Mesenchymal stem cell (in vitro differentiated cells and primary cell): Measurements from ENCODE around the gene TMEM183A.

Experiments used
- DNase-seq: peaks from one replicate; pipeline ENCODE4 v3.0.0-alpha.2; 2013
- H2AFZ ChIP-seq: one replicate; pipeline ENCODE4 v1.6.1; 2013; ENCODE audit warnings: low read depth, mild to moderate bottlenecking, control low read depth, inconsistent platforms, low read length, moderate library complexity
- H2AK5ac ChIP-seq: 2 replicates; pipeline ENCODE4 v1.6.1; 2013; ENCODE audit warnings: low read length, moderate library complexity, mild to moderate bottlenecking, inconsistent platforms; ENCODE audit not compliant: severe bottlenecking
- H2BK120ac ChIP-seq: one replicate; pipeline ENCODE4 v1.6.1; 2013; ENCODE audit warnings: low read depth, mild to moderate bottlenecking, inconsistent platforms, low read length, moderate library complexity
- H2BK12ac ChIP-seq, 2 experiments: one replicate each; pipeline ENCODE4 v1.6.1; 2013; ENCODE audit warnings: inconsistent platforms in 2 of 2, low read length in 2 of 2, mild to moderate bottlenecking in 2 of 2, moderate library complexity in 2 of 2, control low read depth in 1 of 2
- H2BK15ac ChIP-seq: one replicate; pipeline ENCODE4 v1.6.1; 2013; ENCODE audit warnings: mild to moderate bottlenecking, low read depth, inconsistent platforms; ENCODE audit not compliant: poor library complexity, severe bottlenecking
- H2BK5ac ChIP-seq: 2 replicates; pipeline ENCODE4 v1.6.1; 2013; ENCODE audit warnings: low read depth, mild to moderate bottlenecking, low read length, control low read depth, inconsistent platforms; ENCODE audit not compliant: poor library complexity, severe bottlenecking
- H3K14ac ChIP-seq, 2 experiments: one replicate each; pipeline ENCODE4 v1.6.1; 2013; ENCODE audit warnings: inconsistent platforms in 2 of 2, low read length in 2 of 2, control low read depth in 1 of 2, mild to moderate bottlenecking in 1 of 2, moderate library complexity in 1 of 2
- H3K18ac ChIP-seq, 2 experiments: one replicate each; pipeline ENCODE4 v1.6.1; 2013; ENCODE audit warnings: inconsistent platforms in 2 of 2, low read length in 2 of 2, control low read depth in 1 of 2, low read depth in 1 of 2, mild to moderate bottlenecking in 1 of 2
- H3K23ac ChIP-seq, 2 experiments: one replicate each; pipeline ENCODE4 v1.6.1; 2013; ENCODE audit warnings: inconsistent platforms in 2 of 2, low read length in 2 of 2, mild to moderate bottlenecking in 2 of 2, moderate library complexity in 2 of 2, control low read depth in 1 of 2
- H3K27ac ChIP-seq: 2 replicates; pipeline ENCODE4 v1.5.1; 2013; ENCODE audit warnings: mild to moderate bottlenecking, moderate library complexity, low read length, control low read depth, inconsistent platforms; ENCODE audit not compliant: poor library complexity, severe bottlenecking
- H3K27me3 ChIP-seq, 2 experiments: 2 replicates each; pipeline versions ENCODE4 v1.6.1 to v1.7.0; 2013; ENCODE audit warnings: low read length in 2 of 2, mild to moderate bottlenecking in 2 of 2, moderate library complexity in 2 of 2, control low read depth in 1 of 2, inconsistent platforms in 1 of 2; ENCODE audit not compliant: control insufficient read depth in 1 of 2, insufficient read depth in 1 of 2
- H3K36me3 ChIP-seq, 2 experiments: 2 replicates each; pipeline versions ENCODE4 v1.6.1 to v1.7.0; 2013; ENCODE audit warnings: low read length in 2 of 2, control low read depth in 1 of 2, inconsistent platforms in 1 of 2, low read depth in 1 of 2, mild to moderate bottlenecking in 1 of 2; ENCODE audit not compliant: insufficient read depth in 2 of 2, control insufficient read depth in 1 of 2
- H3K4ac ChIP-seq, 2 experiments: one replicate each; pipeline ENCODE4 v1.6.1; 2013; ENCODE audit warnings: inconsistent platforms in 2 of 2, low read length in 2 of 2, mild to moderate bottlenecking in 2 of 2, moderate library complexity in 2 of 2, control low read depth in 1 of 2, low read depth in 1 of 2
- H3K4me1 ChIP-seq: 2 replicates; pipeline ENCODE4 v1.6.1; 2013; ENCODE audit warnings: low read depth, low read length, control low read depth; ENCODE audit not compliant: control insufficient read depth, insufficient read depth
- H3K4me2 ChIP-seq: 2 replicates; pipeline ENCODE4 v1.6.1; 2013; ENCODE audit warnings: low read length, mild to moderate bottlenecking, inconsistent platforms; ENCODE audit not compliant: poor library complexity, severe bottlenecking
- H3K4me3 ChIP-seq, 2 experiments: 2 replicates each; pipeline versions ENCODE4 v1.5.1 to v1.7.0; 2013; ENCODE audit warnings: low read length in 2 of 2, mild to moderate bottlenecking in 2 of 2, control low read depth in 1 of 2, low read depth in 1 of 2; ENCODE audit not compliant: insufficient read depth in 1 of 2
- H3K79me1 ChIP-seq: replicated peaks from 2 replicates; pipeline ENCODE4 v1.6.1; 2013; ENCODE audit warnings: mild to moderate bottlenecking, control low read depth, low read length, inconsistent platforms; ENCODE audit not compliant: poor library complexity, severe bottlenecking
- H3K9ac ChIP-seq: 2 replicates; pipeline ENCODE4 v1.7.0; 2013; ENCODE audit warnings: mild to moderate bottlenecking, low read length, moderate library complexity
- H3K9me3 ChIP-seq: 2 replicates; pipeline ENCODE4 v1.7.0; 2013; ENCODE audit warnings: mild to moderate bottlenecking, low read length; ENCODE audit not compliant: control insufficient read depth
- H4K8ac ChIP-seq: one replicate; pipeline ENCODE4 v1.6.1; 2013; ENCODE audit warnings: inconsistent platforms, mild to moderate bottlenecking, low read length, moderate library complexity
- H4K91ac ChIP-seq: one replicate; pipeline ENCODE4 v1.6.1; 2013; ENCODE audit warnings: mild to moderate bottlenecking, low read length, inconsistent platforms
- WGBS: methylation state at CpG from one replicate; pipeline ENCODE4 v1.1.7; 2013; ENCODE audit warnings: mixed read lengths; 5-methylcytosine and 5-hydroxymethylcytosine counted together

The TMEM183A gene

GRCh38 chr1:202966006-202966898, 40.9 kb upstream of the TMEM183A start:
- Histone ChIP-seq H3K36me3 (peaks cover 23 to 41% of the 10 kb centered on the region in 2 experiments), H3K27ac (no peak overlapping the region), H3K4ac (peak overlapping the region in 1 of 2 experiments; percentile 22), H3K79me1 (peaks cover 15% of the 10 kb centered on the region), H3K23ac (peak overlapping the region in 1 of 2 experiments; percentile 51), H3K27me3 (no peaks in the 10 kb centered on the region), H3K9ac (peak overlapping the region; percentile 97), H3K9me3 (no peaks in the 10 kb centered on the region), H3K4me2 (peak overlapping the region; percentile 67), H3K14ac (peak overlapping the region in 1 of 2 experiments; percentile 36), H4K91ac (no peak overlapping the region), H3K18ac (peak overlapping the region; percentile 57 to 80), H2BK120ac (no peak overlapping the region), H2AK5ac (no peak overlapping the region), H2BK5ac (no peak overlapping the region), H3K4me1 (peaks cover 11% of the 10 kb centered on the region), H2BK12ac (peak overlapping the region in 1 of 2 experiments; percentile 17), H2BK15ac (no peak overlapping the region), H3K4me3 (peak overlapping the region; percentile 92 to 97), H2AFZ (peak overlapping the region; percentile 97), H4K8ac (peak overlapping the region; percentile 0)
- 53% methylated on average over 18 of the region's 18 CpGs for WGBS
- no peak for DNase-seq

- Histone ChIP-seq H4K91ac (no peak overlapping the region), H3K23ac (no peak overlapping the region)
- 14% methylated on average over 21 of the region's 21 CpGs for WGBS
These were observed 39.4 kb upstream of the TMEM183A start for GRCh38 chr1:202967684-202968281.

GRCh38 chr1:202968351-202968750, 38.8 kb upstream of the TMEM183A start:
- no peak overlapping the region for H2BK15ac ChIP-seq
- H2AK5ac ChIP-seq: no peak overlapping the region
- H3K27me3 ChIP-seq: no peaks in the 10 kb centered on the region
- peaks cover 15% of the 10 kb centered on the region for H3K79me1 ChIP-seq
- DNase-seq: no peak
- H2BK120ac ChIP-seq: no peak overlapping the region
- H3K36me3 ChIP-seq: peaks cover 11 to 20% of the 10 kb centered on the region in 2 experiments
- WGBS: 88% methylated on average over 2 of the region's 3 CpGs
- peak overlapping the region in 1 of 2 experiments; percentile 82 for H3K4me3 ChIP-seq
- H2BK5ac ChIP-seq: no peak overlapping the region
- H3K18ac ChIP-seq: no peak overlapping the region
- no peaks in the 10 kb centered on the region for H3K9me3 ChIP-seq
- no peak overlapping the region for H3K4ac ChIP-seq
- no peak overlapping the region for H4K91ac ChIP-seq
- H3K9ac ChIP-seq: peak overlapping the region; percentile 82
- no peak overlapping the region for H3K4me2 ChIP-seq
- no peak overlapping the region for H2AFZ ChIP-seq
- no peak overlapping the region for H3K23ac ChIP-seq
- no peak overlapping the region for H2BK12ac ChIP-seq
- no peak overlapping the region for H4K8ac ChIP-seq
- no peak overlapping the region for H3K14ac ChIP-seq
- peaks cover 11% of the 10 kb centered on the region for H3K4me1 ChIP-seq
- H3K27ac ChIP-seq: no peak overlapping the region

More at GRCh38 chr1:202967684-202968281, 39.4 kb upstream of the TMEM183A start:
- Histone ChIP-seq H2AK5ac (no peak overlapping the region), H3K4me1 (peaks cover 11% of the 10 kb centered on the region), H3K4me2 (peak overlapping the region; percentile 78), H3K4ac (peak overlapping the region in 1 of 2 experiments; percentile 19), H3K4me3 (peak overlapping the region; percentile 54 to 82), H2BK12ac (no peak overlapping the region), H3K9ac (peak overlapping the region; percentile 82), H2BK15ac (no peak overlapping the region), H3K18ac (peak overlapping the region in 1 of 2 experiments; percentile 30), H3K27ac (no peak overlapping the region), H3K36me3 (peaks cover 13 to 25% of the 10 kb centered on the region in 2 experiments), H3K27me3 (no peaks in the 10 kb centered on the region), H3K14ac (peak overlapping the region in 1 of 2 experiments; percentile 51), H4K8ac (peak overlapping the region; percentile 16), H2BK120ac (no peak overlapping the region), H3K79me1 (peaks cover 15% of the 10 kb centered on the region), H3K9me3 (no peaks in the 10 kb centered on the region), H2AFZ (peak overlapping the region; percentile 58), H2BK5ac (no peak overlapping the region)
- DNase-seq: no peak

GRCh38 chr1:202968895-202969295, 38.3 kb upstream of the TMEM183A start:
- no peak overlapping the region for H2BK120ac ChIP-seq
- H3K4me1 ChIP-seq: peaks cover 11% of the 10 kb centered on the region
- no peaks in the 10 kb centered on the region for H3K9me3 ChIP-seq
- peak overlapping the region; percentile 23 for H3K9ac ChIP-seq
- H3K27ac ChIP-seq: no peak overlapping the region
- peak overlapping the region; percentile 3 for H2AFZ ChIP-seq
- no peak overlapping the region for H2BK5ac ChIP-seq
- peaks cover 0 to 5% of the 10 kb centered on the region in 2 experiments for H3K27me3 ChIP-seq
- H3K4me3 ChIP-seq: no peak overlapping the region
- H3K14ac ChIP-seq: no peak overlapping the region
- no peak overlapping the region for H2BK15ac ChIP-seq
- H2AK5ac ChIP-seq: no peak overlapping the region
- no peak overlapping the region for H3K23ac ChIP-seq
- WGBS: 24% methylated on average over 2 of the region's 5 CpGs
- H4K91ac ChIP-seq: no peak overlapping the region
- peak overlapping the region; percentile 62 for H4K8ac ChIP-seq
- H3K36me3 ChIP-seq: peaks cover 8 to 14% of the 10 kb centered on the region in 2 experiments
- peak; percentile 82 for DNase-seq
- H3K18ac ChIP-seq: no peak overlapping the region
- H3K79me1 ChIP-seq: peaks cover 15% of the 10 kb centered on the region
- H3K4me2 ChIP-seq: no peak overlapping the region
- no peak overlapping the region for H2BK12ac ChIP-seq
- no peak overlapping the region for H3K4ac ChIP-seq
